GM21737 (cell line): ENCODE measurements around the gene FOXRED1.
"Not testable (repeated sequence)": the region's sequence is repeated elsewhere in the genome, so short reads cannot be mapped to it uniquely, and the experiment has no call there.

Source experiments
- ATAC-seq: cut with Tn5 transposase; IDR thresholded peaks from one replicate; pipeline ENCODE4 v1.9.1; 2021; ENCODE audit warnings: mild to moderate bottlenecking, moderate library complexity; ENCODE audit not compliant: unreplicated experiment

Gene FOXRED1

DNA sequence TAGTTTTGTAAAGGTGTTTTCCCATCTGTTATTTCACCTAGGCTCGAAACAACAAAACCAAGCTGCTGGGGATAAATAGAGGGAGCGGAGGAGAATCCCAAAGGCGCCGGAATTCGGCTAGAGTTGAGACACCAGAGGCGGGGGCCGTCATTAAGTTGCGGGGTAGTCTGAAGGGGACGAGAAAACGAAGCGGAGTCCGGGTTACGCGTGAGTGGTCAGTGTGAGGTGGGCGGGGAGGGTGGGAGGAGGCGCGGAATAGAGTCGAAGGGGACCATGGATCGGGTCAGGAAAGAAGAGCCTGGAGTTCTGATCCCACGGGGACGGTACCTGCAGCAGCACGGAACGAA is 620 bp upstream of the FOXRED1 start:
- ATAC-seq, result no peak

DNA sequence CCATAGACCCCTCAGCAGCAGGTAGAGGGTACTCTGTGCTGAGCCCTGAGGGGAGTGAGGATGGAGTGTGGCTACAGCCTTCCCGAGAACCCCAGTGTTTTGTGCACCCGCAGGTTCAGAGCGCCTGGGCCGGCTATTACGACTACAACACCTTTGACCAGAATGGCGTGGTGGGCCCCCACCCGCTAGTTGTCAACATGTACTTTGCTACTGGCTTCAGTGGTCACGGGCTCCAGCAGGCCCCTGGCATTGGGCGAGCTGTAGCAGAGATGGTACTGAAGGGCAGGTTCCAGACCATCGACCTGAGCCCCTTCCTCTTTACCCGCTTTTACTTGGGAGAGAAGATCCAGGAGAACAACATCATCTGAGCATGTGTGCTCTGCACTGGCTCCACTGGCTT is 8.4 kb downstream of the FOXRED1 start:
- ATAC-seq, result no peak

DNA sequence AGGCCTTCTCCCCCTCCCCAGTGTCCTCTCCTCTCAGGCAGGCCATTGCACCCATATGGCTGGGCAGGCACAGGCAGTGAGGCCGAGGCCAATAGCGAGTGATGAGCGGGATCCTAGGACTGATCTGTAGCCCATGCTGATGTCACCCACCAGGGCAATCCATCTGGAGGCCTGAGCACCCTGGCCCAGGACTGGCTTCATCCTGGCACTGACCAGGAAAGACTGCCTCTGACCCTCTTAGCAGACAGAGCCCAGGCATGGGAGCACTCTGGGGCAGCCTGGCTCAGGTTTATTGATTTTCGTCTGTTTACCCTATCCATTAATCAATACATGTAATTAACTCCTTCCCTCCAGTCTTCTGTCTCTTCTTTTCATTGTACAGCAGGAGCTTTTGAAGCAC is 8.8 kb downstream of the FOXRED1 start:
- ATAC-seq, result no peak

DNA sequence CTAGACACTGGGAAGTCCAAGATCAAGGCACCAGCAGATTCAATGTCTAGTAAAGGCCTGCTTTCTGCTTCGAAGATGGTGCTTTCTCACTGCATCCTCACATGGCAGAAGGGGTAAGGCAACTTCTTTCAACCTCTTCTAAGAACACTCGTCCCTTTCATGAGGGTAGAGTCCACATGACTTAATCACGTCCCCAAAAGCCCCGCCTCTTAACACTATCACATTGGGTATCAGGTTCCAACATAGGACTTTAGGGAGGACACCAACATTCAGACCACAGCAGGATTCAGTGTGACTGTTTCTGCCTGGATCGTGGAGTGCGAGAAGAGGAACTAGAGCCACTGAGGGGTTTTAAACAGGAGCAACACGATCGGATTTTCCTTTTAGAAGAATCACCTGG is 10.2 kb downstream of the FOXRED1 start:
- ATAC-seq, result no peak

DNA sequence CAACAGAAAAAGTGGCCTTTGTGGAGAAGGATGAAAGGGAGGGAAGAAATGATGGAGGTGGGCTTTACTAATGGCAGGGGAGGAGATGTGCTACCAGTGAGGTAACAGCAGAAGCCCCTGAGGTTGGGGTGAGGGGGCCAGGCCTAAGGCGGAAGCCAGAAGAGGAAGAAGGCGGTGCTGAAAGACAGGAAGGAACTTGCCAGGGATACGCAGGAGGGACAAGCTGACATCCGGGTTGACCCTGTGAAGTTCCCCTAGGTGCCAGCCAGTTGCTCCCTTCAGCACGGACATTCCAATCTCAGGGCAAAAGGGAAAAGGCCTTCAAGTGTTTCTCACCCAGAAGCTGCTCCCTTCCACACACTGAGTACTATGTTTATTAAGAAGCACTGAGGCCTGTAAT is 11.6 kb downstream of the FOXRED1 start:
- no peak for ATAC-seq

DNA sequence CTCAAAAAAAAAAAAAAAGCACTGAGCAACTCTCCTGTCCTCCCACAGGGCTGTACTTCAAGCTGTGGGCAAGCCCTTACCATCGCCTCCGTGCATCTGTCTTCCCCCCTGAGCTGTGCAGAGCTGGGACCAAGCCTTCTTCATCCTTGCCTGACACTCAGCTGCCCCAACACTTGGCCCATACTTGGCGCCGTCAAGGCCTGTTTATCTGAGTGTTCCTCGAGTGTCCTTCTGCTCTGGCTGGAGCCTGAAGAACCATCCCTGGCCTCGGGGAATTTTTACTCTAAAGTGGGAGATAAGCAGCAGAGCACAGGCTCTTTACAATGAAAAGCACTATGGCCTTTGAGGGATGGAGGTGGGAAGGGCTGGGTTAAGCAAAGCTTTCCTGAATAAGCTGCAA is 12.3 kb downstream of the FOXRED1 start:
- no peak for ATAC-seq

DNA sequence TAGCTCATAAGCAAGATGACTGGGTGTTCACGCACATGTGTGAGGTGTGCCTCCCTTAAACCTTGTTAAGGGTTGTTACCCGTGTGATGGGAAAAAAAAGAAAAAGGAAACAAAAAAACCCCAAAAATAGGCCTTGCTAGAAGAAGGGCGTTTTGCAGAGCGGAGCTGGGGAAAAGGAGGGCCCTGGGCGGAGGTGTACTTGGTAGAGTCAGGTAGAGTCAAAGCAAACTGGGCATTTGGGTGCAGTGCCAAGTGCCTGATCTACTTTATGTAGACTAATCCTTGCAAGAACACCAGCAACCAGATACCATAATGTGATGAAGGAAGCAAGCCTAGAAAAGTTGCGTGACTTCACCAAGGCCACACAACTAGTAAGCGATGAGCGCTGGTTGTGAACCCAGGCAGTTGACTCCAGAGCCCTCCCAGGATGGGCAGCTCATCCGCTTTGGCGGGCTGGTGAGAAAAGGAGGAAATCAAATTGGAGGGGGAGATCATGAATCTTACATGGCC is 12.8 kb downstream of the FOXRED1 start:
- ATAC-seq, result no peak

DNA sequence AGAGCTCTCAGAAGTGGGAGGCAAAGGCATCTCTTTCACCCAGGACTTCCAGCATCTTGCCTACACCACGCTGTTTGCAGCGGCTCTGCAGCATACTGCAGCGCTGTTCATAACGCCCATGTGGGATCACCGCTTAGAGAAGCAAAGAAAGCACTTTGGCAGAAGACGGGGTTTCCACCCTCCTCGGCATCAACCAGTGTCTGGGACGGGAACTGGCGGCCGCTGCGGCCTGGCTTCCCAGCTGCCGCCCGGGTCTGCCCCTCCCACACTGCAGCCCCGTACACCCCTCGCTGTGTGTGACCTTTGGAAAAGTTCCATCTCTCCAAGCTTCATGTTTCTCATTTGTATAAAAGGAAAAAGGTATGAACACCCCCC is 13.4 kb downstream of the FOXRED1 start:
- ATAC-seq, result peak; percentile 31

DNA sequence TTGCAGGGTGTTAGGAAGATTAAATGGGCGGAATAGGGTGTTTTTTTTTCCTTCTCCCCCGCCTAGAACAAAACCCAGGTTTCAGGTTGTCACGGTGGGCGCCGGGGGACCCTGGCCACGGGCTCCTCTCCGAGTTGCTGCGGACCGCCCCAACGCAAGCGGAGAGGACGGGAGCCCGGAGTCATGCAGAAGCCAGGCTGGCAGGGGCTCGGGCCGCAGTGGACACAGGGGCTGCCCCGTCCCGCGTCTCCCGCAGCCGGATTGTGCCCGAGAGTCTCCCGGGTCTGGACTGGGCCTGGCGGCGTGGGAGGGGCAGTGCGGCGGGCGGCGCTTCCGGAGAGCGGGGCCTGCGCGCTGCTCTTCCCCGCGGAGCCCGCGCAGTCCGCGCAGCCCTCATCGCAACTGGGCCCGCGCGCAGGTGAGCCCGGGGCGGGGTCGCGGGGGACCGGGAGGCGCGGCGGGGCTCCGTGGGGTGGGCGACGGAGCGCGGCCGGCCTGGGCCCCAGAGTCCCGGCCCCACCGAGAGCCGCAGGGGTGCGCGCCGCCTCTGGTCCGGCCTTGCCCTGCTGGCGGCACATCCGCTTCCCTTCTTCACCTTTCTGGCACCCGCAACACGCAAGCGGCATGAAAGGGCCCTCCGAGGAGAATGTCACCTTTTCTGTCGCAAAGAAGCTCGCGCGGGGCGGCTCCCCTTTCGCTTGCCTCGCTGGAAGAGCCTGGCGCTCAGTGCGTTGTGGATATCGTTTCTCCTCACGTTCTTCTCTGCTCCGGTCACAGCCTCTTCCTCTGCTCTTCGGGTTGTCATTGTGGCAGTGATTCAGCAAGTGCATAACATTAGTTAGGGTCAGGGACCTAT is 14.0 kb downstream of the FOXRED1 start, which contains the start of gene TIRAP:
Gene TIRAP, plus strand, starts transcription at position 358 of the 856 bp plus-strand sequence. CDS start 7,802 bp downstream, outside the sequence.
- peak; percentile 59 for ATAC-seq

DNA sequence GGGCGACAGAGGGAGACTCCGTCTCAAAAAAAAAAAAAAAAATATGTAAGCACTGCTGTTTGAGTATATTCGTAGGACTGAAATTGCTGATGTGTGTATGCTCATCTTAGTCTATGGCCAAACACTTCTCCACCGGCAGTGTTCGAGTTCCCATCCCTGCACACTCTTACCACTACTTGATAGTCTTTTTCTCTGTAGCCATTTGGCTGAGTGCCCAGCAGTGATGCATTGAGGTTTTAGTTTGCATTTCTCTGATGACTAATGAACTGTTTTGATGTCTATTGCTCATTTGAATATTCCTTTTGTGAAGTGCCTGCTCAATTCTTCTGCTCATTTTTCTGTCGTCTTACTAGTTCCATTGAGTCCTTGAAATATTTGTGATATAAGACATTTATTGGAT is 15.9 kb downstream of the FOXRED1 start:
- no peak for ATAC-seq

DNA sequence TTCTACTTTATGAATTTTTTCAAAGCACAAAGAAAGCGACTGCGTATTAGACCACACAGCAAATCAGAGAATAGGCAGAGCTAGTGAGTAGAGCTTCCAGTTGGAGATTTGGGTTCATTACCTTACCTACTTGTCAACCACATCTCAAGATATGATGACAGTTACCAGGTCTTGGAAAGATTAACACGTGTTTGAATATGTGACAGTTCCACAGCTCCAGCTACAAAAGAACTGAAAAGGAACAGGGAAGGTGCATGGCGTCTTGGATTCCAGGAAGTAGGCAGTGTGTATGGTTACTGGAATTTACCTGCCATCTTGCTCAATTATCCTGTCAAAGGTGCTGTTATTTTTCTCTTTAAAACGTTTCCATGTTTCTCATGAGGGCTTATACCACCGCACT is 19.3 kb downstream of the FOXRED1 start:
- no peak for ATAC-seq

DNA sequence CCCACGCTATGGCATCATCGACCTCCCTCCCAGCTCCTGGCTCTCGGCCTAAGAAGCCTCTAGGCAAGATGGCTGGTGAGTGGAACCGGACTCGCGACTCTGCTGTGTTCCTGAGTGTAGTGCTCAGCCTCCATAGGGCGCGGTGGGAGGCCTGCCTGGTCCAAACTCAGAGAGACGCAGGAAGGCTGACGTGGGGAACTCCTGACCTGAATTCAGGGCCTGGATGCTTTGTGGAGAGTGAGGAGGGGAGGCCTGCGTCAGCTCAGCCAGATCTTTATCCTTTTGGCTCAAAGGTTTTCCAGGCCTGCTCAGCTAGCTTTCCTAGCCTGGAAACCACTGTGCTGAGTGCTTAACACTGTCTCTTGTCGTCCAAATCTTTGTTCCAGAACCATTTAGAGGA is 21.9 kb downstream of the FOXRED1 start:
- no peak for ATAC-seq

DNA sequence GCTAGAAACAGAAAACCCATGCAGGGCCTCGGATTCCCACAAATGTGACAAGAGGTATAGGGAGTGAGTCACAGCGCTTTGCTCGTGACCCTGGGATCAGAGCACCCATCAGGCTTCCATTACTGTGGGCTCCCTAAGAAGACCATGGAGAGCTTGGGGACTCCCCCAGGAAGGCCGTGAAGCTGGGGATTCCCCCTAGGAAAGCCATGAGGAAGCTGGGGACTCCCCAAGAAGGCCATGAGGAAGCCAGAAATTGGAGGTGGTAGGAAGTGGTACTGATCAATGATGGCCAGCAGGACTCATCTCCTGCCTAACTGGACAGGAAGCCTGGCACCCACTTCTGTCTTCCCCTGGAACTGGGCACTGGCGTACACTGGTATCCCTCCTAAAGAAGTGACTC is 24.8 kb downstream of the FOXRED1 start:
- no peak for ATAC-seq

DNA sequence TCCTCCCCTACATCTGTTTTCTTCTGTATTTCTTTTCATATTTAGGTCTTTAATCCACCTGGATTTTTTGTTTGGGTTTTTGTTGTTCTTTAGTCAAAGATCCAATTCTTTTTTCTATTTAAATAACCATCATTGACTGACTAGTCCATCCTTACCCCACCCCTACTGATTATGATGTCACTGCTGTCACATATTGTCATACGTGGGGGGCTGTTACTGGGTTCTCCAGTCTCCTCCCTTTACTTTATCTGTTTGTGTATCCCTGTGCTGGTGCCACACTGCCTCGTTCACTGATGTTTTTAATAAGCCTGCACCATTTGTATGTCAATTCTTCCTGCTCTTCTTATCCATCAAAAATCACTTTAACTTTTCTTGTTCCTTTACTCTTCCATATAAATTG is 28.1 kb downstream of the FOXRED1 start:
- ATAC-seq, result no peak

DNA sequence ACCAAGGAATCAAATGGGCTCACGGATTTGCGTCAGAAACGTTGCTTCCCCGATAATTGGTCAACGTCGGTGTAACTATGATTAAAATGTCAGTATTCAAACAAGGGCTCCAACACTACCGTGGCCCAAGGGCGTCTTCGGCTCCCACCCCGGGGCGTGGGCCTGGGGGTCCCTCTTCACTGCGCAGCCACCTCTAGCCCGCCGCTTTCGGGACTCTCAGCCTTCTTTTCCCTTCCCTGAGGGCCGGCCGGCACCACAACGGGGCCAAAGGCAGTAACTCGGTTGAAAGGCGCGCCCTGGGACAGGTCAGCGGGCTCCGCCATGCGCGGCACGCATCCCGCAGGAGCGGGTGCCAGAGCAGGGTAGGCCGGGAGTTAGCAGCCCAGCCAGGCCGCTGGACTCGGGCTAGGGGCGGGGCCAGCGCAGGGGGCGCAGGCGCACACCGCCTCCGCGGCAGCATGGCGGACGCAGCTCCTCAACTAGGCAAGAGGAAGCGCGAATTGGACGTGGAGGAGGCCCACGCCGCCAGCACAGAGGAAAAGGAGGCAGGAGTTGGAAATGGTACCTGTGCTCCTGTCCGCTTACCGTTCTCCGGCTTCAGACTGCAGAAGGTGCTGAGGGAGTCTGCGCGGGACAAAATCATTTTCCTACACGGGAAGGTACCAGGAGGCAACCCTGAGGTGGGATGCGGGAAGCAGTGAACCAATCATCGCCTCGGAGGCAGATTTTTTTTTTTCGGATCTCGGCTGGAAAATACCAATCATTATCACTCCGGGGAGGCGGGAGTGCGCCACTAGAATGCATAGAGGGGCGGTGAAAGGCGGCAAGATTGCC is 34.9 kb downstream of the FOXRED1 start, which contains the start of gene DCPS:
Gene DCPS, plus strand, starts transcription at position 438 of the 834 bp plus-strand sequence. Its CDS starts 21 bp downstream, at position 459.
- ATAC-seq, result peak; percentile 91

DNA sequence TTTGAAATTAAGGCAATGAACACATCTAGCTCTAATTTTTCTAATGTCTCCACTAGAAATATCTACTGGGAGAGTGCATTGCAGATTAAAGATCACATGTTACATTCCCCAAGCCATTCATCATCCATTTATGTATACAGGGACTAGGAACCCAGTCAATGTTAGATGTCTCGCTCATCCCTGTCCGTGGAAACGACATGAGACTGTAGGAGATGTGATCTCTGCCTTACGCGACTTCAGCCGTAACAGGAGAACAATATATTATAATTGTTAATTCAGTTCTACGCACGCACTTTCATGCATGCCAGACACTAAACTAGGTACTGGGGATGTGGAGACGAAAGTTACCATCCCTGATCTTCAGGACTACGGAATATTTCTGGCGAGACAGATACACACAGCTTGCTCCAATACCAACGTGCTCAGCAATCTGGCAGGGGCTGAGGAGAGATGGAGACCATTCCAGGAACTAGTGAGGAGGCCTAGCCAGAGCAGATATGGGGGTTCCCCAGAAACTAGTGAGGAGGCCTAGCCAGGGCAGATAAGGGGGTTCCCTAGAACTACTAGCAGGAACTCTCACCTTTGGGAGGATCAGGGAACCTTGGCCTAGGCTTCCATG is 35.6 kb downstream of the FOXRED1 start:
- ATAC-seq, result peak; percentile 27

DNA sequence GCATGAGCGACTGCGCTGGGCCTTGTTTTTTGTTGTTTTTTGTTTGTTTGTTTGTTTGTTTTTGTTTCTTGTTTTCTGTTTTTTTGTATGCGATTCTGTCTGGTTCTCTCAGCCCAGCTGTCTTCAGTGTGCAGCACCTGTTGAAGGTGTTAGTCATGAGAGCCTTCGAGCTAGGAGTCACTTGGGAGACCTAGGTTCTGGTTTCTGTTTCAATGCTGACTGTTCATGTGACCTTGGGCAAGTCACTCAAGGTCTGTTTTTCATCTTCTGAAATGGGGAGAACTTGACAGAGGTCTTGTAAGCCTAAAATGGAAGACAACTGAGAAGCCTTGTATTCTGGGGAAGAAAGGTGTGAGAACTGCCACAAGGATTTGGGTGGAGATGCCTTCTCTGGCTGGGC is 36.7 kb downstream of the FOXRED1 start:
- ATAC-seq, result no peak

DNA sequence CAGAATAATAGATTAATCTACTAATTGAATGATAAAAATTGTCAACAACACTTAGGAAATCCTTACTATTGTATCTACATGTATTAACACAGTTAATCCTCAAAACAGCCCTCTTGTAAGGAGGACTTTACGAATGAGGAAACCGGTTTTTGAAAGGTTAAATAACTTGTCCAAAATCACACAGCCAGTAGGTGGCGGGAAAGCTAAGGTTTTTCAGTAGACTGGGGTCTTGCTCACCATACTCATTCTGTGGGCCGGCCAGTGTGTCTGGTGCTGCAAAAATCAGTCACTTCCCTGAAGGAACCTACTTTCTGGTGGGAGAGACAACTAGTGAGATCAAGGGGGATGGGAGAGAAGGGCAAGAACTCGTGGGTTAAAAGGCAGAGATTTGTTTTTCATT is 38.8 kb downstream of the FOXRED1 start:
- no peak for ATAC-seq

DNA sequence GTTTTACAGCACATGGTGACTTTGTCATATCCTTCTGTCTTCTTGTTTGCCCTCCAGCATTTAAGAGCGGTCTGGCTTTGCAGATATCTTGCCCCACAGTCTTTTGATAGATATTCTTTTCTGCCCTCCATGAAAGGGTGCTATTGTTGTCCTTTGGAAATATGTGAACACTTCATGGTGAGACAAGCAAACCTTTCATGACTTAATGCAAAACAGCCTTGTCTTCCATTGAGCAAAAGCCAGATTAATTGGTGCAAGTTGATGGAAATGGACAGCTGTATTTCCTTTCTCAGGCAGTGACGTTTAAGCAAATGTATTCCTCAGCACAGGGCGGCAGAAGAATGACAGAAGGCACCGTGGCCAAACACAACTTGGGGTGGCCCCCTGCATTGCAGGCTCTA is 39.3 kb downstream of the FOXRED1 start:
- no peak for ATAC-seq

DNA sequence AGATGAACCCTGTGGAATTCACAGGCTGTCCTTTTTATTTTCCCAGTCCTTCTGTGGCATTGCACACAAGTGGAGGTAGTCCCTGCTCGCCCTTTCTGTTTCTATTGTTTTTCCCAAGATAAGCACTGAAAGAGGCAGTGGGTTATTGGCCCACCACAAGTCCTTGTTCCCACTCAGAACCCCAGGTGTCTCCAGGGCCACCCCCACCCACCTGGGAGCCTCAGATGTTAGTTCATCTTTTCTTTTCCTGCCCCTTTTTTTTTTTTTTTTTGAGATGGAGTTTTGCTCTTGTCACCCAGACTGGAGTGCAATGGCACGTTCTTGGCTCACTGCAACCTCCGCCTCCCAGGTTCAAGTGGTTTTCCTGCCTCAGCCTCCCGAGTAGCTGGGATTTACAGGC is 39.8 kb downstream of the FOXRED1 start:
- ATAC-seq, result not testable (repeated sequence)
